ENCODE data around the gene PHACTR1.

DNA sequence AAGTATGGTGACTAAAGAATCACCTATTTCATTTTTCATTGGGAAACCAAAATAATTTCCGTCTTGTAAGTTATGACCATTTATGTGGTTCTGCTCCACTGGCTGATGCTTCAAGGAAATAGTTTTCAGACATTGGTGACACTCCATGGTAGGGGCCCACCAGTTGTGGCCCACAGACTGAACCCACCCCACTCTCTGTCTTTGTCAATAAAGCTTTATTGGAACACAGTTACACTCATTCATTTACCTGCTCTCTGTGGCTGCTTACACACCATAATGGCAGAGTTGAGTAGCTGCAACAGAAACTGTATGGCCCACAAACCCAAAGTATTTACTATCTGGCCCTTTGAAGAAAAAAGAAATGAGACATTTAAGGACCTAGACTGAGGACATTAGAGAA is 533.2 kb downstream of the PHACTR1 start:
- TF ChIP-seq, protein P1, sequence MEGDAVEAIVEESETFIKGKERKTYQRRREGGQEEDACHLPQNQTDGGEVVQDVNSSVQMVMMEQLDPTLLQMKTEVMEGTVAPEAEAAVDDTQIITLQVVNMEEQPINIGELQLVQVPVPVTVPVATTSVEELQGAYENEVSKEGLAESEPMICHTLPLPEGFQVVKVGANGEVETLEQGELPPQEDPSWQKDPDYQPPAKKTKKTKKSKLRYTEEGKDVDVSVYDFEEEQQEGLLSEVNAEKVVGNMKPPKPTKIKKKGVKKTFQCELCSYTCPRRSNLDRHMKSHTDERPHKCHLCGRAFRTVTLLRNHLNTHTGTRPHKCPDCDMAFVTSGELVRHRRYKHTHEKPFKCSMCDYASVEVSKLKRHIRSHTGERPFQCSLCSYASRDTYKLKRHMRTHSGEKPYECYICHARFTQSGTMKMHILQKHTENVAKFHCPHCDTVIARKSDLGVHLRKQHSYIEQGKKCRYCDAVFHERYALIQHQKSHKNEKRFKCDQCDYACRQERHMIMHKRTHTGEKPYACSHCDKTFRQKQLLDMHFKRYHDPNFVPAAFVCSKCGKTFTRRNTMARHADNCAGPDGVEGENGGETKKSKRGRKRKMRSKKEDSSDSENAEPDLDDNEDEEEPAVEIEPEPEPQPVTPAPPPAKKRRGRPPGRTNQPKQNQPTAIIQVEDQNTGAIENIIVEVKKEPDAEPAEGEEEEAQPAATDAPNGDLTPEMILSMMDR (conservative IDR thresholded peaks at IDR 0.05 in 1 of 2, IDR thresholded peaks at IDR 0.05 in 1 of 2; ENCODE audit: low read depth in 1 of 2, low read length in 2 of 2) = no peak
- no peak for TF ChIP-seq EZH2 (IDR thresholded peaks at IDR 0.05; ENCODE audit: low read length, missing control alignments)

Data from fibroblast of lung (primary cell).